HepG2 (cell line): ENCODE data around the gene CER1. TPM values are rescaled to one million over a fixed set of nuclear protein-coding genes. Genes with fewer than 3 reads are reported as not detected.

ENCODE experiments used
- CHD4 ChIP-seq: fragments of 200-600 bp; sonication (generic); IDR thresholded peaks from 2 replicates; pipeline ENCODE4 v1.7.0; 2017; ENCODE audit warnings: mild to moderate bottlenecking, low read length, borderline replicate concordance
- FOXA3 ChIP-seq: IDR thresholded peaks from 2 replicates; pipeline ENCODE4 v1.6.1; 2016; ENCODE audit warnings: missing genetic modification reagents, missing compliant biosample characterization
- KLF11 ChIP-seq: IDR thresholded peaks from 2 replicates; pipeline ENCODE4 v1.6.1; 2016; ENCODE audit warnings: missing compliant biosample characterization
- SP4 ChIP-seq: sonication (generic); formaldehyde crosslinking; IDR thresholded peaks from 2 replicates; pipeline ENCODE4 v1.8.1; 2023; ENCODE audit warnings: mild to moderate bottlenecking, missing genetic modification reagents
- SSRP1 ChIP-seq: IDR thresholded peaks from 2 replicates; pipeline ENCODE4 v1.6.1; 2016; ENCODE audit warnings: control low read depth
- TARDBP ChIP-seq: sonication (generic); formaldehyde crosslinking; IDR thresholded peaks from 2 replicates; pipeline ENCODE4 v1.8.0; 2022; ENCODE audit warnings: mild to moderate bottlenecking, missing genetic modification reagents
- TOE1 ChIP-seq: sonication (generic); formaldehyde crosslinking; IDR thresholded peaks from 2 replicates; pipeline ENCODE4 v1.4.0; 2020; ENCODE audit warnings: mild to moderate bottlenecking, missing genetic modification reagents
- TOPORS ChIP-seq: sonication (generic); formaldehyde crosslinking; IDR thresholded peaks from 2 replicates; pipeline ENCODE4 v1.8.0; 2023; ENCODE audit warnings: mild to moderate bottlenecking, missing genetic modification reagents
- ZBTB42 ChIP-seq: sonication (generic); formaldehyde crosslinking; IDR thresholded peaks from 2 replicates; pipeline ENCODE4 v1.5.0; 2020; ENCODE audit warnings: mild to moderate bottlenecking, missing genetic modification reagents
- ZNF510 ChIP-seq: sonication (generic); formaldehyde crosslinking; IDR thresholded peaks from 2 replicates; pipeline ENCODE4 v1.4.0; 2020; ENCODE audit warnings: low read depth, mild to moderate bottlenecking, missing genetic modification reagents
- ZNF563 ChIP-seq: sonication (generic); formaldehyde crosslinking; IDR thresholded peaks from 2 replicates; pipeline ENCODE4 v1.8.0; 2022; ENCODE audit warnings: mild to moderate bottlenecking, moderate library complexity, missing genetic modification reagents
- ZNF841 ChIP-seq: sonication (generic); formaldehyde crosslinking; IDR thresholded peaks from 2 replicates; pipeline ENCODE4 v1.8.1; 2023; ENCODE audit warnings: missing genetic modification reagents, borderline replicate concordance
- polyA plus RNA-seq, 8 experiments: library from polyadenylated mRNA; depleted of rRNA in 3 of 8; stranded (reverse) in 7 of 8; unstranded in 1 of 8; fragments of >200 nt; fragmentation: Illumina TruSeq in 4 of 8; extraction: Trizol in 4 of 8; gene quantifications; 2 replicates each; pipeline versions ENCODE4 v1.2.1 to v1.2.3, GENCODE V29; 2011 to 2016; ENCODE audit warnings: low read depth in 4 of 8, missing spikeins in 1 of 8, mixed read lengths in 1 of 8; ENCODE audit not compliant: insufficient read depth in 1 of 8
- total RNA-seq, 5 experiments: library from RNA; depleted of rRNA; stranded (reverse); fragments of >200 nt; fragmentation: Illumina TruSeq; extraction: Trizol; gene quantifications; 2 replicates each; pipeline ENCODE4 v1.2.3, GENCODE V29; 2016; ENCODE audit warnings: low read depth in 1 of 5
- TF ChIP-seq, protein P1 (sequence below): sonication (generic); formaldehyde crosslinking; IDR thresholded peaks from 2 replicates; pipeline ENCODE4 v1.4.0; 2020; ENCODE audit warnings: mild to moderate bottlenecking, missing genetic modification reagents
- TF ChIP-seq, protein P2 (sequence below): sonication (generic); formaldehyde crosslinking; IDR thresholded peaks from 2 replicates; pipeline ENCODE4 v1.4.0; 2020; ENCODE audit warnings: missing genetic modification reagents, borderline replicate concordance
- TF ChIP-seq, protein P3 (sequence below): sonication (generic); formaldehyde crosslinking; IDR thresholded peaks from 2 replicates; pipeline ENCODE4 v1.9.0; 2022; ENCODE audit warnings: low read depth, missing genetic modification reagents
- TF ChIP-seq, protein P4 (sequence below): sonication (generic); formaldehyde crosslinking; conservative IDR thresholded peaks from 2 replicates; pipeline ENCODE4 v1.5.0; 2020; ENCODE audit warnings: missing genetic modification reagents
- TF ChIP-seq, protein P5 (sequence below): sonication (generic); formaldehyde crosslinking; IDR thresholded peaks from 2 replicates; pipeline ENCODE4 v1.8.1; 2023; ENCODE audit warnings: mild to moderate bottlenecking, moderate library complexity, missing genetic modification reagents
- TF ChIP-seq, protein P6 (sequence below): sonication (generic); formaldehyde crosslinking; IDR thresholded peaks from 2 replicates; pipeline ENCODE4 v1.8.0; 2022; ENCODE audit warnings: low read depth, missing genetic modification reagents

Gene CER1
- total and polyA plus RNA-seq, 2 of the 13 experiments (the other 11 are each of a cell fraction or from before 2014, with no cell fraction given), result 0.18 TPM; not detected in 1

DNA sequence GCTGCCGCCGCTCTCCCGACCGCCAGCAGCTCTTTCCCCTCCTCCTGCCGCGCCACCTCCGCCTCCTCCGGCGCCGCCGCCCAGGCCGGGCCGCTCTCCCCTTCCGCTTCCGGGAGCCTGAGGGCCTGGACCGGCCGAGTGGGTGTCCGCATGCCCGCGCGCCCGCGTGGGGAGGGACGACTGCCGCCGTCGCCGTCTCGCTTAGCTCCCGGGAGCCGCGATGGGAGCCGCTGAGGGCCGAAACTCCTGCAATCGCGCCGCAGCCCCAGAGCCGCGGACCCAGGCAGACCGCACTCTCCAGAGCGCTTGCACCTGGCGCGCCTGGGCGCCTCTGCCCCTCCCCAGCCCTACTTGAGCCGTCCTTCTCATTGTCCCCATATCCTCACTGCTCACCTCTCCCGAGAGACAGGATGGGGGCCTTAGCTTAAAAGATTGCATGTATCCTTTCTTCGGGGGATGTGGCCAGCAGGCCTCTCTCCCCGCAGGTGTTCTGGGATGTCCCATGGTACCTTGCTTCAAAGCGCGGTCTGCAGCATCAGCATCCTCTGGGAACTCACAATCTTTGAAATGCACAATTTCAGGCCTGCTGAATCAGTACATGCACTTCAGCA lies 29.2 kb downstream of the CER1 start, which contains the start of gene ZDHHC21 (continued):
- TF ChIP-seq TOPORS (0 out of 2 replicates have a peak, but pooled peaks have one; percentile 39), CHD4 (no peak), TARDBP (no peak), ZNF841 (CRISPR knock-in tag) (no peak), ZBTB42 (CRISPR knock-in tag) (no peak), KLF11 (CRISPR knock-in tag) (no peak), FOXA3 (CRISPR knock-in tag) (0 out of 2 replicates have a peak, but pooled peaks have one; percentile 6), TOE1 (CRISPR knock-in tag) (no peak), ZNF563 (peak; percentile 86), SP4 (CRISPR knock-in tag) (peak; percentile 50; the same call in 1 of the 2 replicates), ZNF510 (CRISPR knock-in tag) (no peak), SSRP1 (CRISPR knock-in tag) (no peak)
- TF ChIP-seq, protein P1, sequence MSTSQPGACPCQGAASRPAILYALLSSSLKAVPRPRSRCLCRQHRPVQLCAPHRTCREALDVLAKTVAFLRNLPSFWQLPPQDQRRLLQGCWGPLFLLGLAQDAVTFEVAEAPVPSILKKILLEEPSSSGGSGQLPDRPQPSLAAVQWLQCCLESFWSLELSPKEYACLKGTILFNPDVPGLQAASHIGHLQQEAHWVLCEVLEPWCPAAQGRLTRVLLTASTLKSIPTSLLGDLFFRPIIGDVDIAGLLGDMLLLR, result 0 out of 2 replicates have a peak, but pooled peaks have one; percentile 57
- TF ChIP-seq, protein P2, sequence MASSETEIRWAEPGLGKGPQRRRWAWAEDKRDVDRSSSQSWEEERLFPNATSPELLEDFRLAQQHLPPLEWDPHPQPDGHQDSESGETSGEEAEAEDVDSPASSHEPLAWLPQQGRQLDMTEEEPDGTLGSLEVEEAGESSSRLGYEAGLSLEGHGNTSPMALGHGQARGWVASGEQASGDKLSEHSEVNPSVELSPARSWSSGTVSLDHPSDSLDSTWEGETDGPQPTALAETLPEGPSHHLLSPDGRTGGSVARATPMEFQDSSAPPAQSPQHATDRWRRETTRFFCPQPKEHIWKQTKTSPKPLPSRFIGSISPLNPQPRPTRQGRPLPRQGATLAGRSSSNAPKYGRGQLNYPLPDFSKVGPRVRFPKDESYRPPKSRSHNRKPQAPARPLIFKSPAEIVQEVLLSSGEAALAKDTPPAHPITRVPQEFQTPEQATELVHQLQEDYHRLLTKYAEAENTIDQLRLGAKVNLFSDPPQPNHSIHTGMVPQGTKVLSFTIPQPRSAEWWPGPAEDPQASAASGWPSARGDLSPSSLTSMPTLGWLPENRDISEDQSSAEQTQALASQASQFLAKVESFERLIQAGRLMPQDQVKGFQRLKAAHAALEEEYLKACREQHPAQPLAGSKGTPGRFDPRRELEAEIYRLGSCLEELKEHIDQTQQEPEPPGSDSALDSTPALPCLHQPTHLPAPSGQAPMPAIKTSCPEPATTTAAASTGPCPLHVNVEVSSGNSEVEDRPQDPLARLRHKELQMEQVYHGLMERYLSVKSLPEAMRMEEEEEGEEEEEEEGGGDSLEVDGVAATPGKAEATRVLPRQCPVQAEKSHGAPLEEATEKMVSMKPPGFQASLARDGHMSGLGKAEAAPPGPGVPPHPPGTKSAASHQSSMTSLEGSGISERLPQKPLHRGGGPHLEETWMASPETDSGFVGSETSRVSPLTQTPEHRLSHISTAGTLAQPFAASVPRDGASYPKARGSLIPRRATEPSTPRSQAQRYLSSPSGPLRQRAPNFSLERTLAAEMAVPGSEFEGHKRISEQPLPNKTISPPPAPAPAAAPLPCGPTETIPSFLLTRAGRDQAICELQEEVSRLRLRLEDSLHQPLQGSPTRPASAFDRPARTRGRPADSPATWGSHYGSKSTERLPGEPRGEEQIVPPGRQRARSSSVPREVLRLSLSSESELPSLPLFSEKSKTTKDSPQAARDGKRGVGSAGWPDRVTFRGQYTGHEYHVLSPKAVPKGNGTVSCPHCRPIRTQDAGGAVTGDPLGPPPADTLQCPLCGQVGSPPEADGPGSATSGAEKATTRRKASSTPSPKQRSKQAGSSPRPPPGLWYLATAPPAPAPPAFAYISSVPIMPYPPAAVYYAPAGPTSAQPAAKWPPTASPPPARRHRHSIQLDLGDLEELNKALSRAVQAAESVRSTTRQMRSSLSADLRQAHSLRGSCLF (CRISPR knock-in tag), result no peak
- TF ChIP-seq, protein P3, sequence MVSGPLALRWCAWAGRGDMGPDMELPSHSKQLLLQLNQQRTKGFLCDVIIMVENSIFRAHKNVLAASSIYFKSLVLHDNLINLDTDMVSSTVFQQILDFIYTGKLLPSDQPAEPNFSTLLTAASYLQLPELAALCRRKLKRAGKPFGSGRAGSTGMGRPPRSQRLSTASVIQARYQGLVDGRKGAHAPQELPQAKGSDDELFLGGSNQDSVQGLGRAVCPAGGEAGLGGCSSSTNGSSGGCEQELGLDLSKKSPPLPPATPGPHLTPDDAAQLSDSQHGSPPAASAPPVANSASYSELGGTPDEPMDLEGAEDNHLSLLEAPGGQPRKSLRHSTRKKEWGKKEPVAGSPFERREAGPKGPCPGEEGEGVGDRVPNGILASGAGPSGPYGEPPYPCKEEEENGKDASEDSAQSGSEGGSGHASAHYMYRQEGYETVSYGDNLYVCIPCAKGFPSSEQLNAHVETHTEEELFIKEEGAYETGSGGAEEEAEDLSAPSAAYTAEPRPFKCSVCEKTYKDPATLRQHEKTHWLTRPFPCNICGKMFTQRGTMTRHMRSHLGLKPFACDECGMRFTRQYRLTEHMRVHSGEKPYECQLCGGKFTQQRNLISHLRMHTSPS (CRISPR knock-in tag), result no peak
- TF ChIP-seq, protein P4, sequence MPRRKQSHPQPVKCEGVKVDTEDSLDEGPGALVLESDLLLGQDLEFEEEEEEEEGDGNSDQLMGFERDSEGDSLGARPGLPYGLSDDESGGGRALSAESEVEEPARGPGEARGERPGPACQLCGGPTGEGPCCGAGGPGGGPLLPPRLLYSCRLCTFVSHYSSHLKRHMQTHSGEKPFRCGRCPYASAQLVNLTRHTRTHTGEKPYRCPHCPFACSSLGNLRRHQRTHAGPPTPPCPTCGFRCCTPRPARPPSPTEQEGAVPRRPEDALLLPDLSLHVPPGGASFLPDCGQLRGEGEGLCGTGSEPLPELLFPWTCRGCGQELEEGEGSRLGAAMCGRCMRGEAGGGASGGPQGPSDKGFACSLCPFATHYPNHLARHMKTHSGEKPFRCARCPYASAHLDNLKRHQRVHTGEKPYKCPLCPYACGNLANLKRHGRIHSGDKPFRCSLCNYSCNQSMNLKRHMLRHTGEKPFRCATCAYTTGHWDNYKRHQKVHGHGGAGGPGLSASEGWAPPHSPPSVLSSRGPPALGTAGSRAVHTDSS (CRISPR knock-in tag), result no peak
- TF ChIP-seq, protein P5, sequence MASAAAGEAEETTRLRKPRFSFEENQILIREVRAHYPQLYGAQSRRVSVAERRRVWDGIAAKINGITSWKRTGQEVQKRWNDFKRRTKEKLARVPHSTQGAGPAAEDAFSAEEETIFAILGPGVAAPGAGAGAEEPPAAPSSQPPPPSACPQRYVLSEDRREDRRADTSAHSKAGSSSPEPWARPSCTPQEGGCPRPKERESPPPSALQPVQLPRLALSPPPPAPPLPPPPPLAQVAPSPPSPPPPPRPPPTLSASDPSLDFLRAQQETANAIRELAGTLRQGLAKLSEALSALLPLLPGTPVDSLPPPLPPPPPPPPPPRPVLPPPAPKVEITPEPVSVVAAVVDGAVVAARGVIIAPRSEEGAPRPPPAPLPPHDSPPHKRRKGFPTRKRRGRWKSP (CRISPR knock-in tag), result no peak
- TF ChIP-seq, protein P6, sequence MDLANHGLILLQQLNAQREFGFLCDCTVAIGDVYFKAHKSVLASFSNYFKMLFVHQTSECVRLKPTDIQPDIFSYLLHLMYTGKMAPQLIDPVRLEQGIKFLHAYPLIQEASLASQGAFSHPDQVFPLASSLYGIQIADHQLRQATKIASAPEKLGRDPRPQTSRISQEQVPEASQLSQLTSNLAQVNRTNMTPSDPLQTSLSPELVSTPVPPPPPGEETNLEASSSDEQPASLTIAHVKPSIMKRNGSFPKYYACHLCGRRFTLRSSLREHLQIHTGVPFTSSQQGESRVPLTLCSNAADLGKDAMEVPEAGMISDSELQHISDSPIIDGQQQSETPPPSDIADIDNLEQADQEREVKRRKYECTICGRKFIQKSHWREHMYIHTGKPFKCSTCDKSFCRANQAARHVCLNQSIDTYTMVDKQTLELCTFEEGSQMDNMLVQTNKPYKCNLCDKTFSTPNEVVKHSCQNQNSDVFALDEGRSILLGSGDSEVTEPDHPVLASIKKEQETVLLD (CRISPR knock-in tag), result peak; percentile 66; the same call in 1 of the 2 replicates
